ENCODE measurements around the gene TRPM6.

Gene TRPM6

GRCh38 chr9:74773886-74774479 lies 113.7 kb downstream of the TRPM6 start:
- peak; percentile 76 for DNase-seq (ENCODE audit: low spot score)

- DNase-seq (ENCODE audit: low spot score), result no peak
Observed at GRCh38 chr9:74772121-74772520, 115.6 kb downstream of the TRPM6 start.

- no peak for DNase-seq (ENCODE audit: low spot score)
Observed at GRCh38 chr9:74771672-74772071, 116.0 kb downstream of the TRPM6 start.

- no peak for DNase-seq (ENCODE audit: low spot score)
Observed at GRCh38 chr9:74771262-74771585, 116.5 kb downstream of the TRPM6 start.

GRCh38 chr9:74770508-74771261 lies 117.0 kb downstream of the TRPM6 start:
- peak; percentile 58 for DNase-seq (ENCODE audit: low spot score)

GRCh38 chr9:74765481-74765971 lies 122.2 kb downstream of the TRPM6 start:
- DNase-seq (ENCODE audit: low spot score), result no peak

GRCh38 chr9:74762950-74763349 lies 124.8 kb downstream of the TRPM6 start:
- DNase-seq (ENCODE audit: low spot score), result no peak

- no peak for DNase-seq (ENCODE audit: low spot score)
Observed at GRCh38 chr9:74760031-74760700, 127.6 kb downstream of the TRPM6 start.

GRCh38 chr9:74755999-74756398 lies 131.7 kb downstream of the TRPM6 start:
- no peak for DNase-seq (ENCODE audit: low spot score)

GRCh38 chr9:74755355-74755754 lies 132.4 kb downstream of the TRPM6 start:
- DNase-seq (ENCODE audit: low spot score), result no peak

GRCh38 chr9:74753650-74754049 lies 134.1 kb downstream of the TRPM6 start:
- no peak for DNase-seq (ENCODE audit: low spot score)

- no peak for DNase-seq (ENCODE audit: low spot score)
Observed at GRCh38 chr9:74748966-74749365, 138.8 kb downstream of the TRPM6 start.

GRCh38 chr9:74742792-74743730 lies 144.7 kb downstream of the TRPM6 start:
- peak; percentile 51 for DNase-seq (ENCODE audit: low spot score)

GRCh38 chr9:74742191-74742790 lies 145.4 kb downstream of the TRPM6 start:
- DNase-seq (ENCODE audit: low spot score), result no peak

- DNase-seq (ENCODE audit: low spot score), result no peak
Observed at GRCh38 chr9:74736646-74737045, 151.1 kb downstream of the TRPM6 start.

- DNase-seq (ENCODE audit: low spot score), result no peak
Observed at GRCh38 chr9:74735761-74736160, 152.0 kb downstream of the TRPM6 start.

- DNase-seq (ENCODE audit: low spot score), result no peak
Observed at GRCh38 chr9:74729136-74729695, 158.5 kb downstream of the TRPM6 start.

GRCh38 chr9:74728176-74728575 lies 159.5 kb downstream of the TRPM6 start:
- no peak for DNase-seq (ENCODE audit: low spot score)

- DNase-seq (ENCODE audit: low spot score), result no peak
Observed at GRCh38 chr9:74726581-74726980, 161.1 kb downstream of the TRPM6 start.

GRCh38 chr9:74724317-74724716 lies 163.4 kb downstream of the TRPM6 start:
- no peak for DNase-seq (ENCODE audit: low spot score)

Measured in GM03348 (cell line).